Karpas-422 (cell line): ENCODE measurements around the gene INPP5A. TPM values are rescaled to one million over a fixed set of nuclear protein-coding genes. Genes with fewer than 3 reads are reported as not detected.

Source experiments
- DNase-seq: peaks from one replicate; pipeline ENCODE4 v3.0.0-alpha.2; 2015
- H2AFZ ChIP-seq: fragments of 200-600 bp; sonication (generic); 2 replicates; pipeline ENCODE4 v1.6.1; 2014; ENCODE audit warnings: antibody characterized with exemption, low read length, mixed read lengths
- H3K27ac ChIP-seq: fragments of 200-600 bp; sonication (generic); 2 replicates; pipeline ENCODE4 v1.5.1; 2014; ENCODE audit warnings: mild to moderate bottlenecking, low read length, moderate library complexity
- H3K27me3 ChIP-seq: fragments of 200-600 bp; sonication (generic); 2 replicates; pipeline ENCODE4 v1.6.1; 2014; ENCODE audit warnings: low read length, mixed read lengths
- H3K36me3 ChIP-seq: fragments of 200-600 bp; sonication (generic); 2 replicates; pipeline ENCODE4 v1.6.1; 2014; ENCODE audit warnings: low read length, mixed read lengths; ENCODE audit not compliant: insufficient read depth
- H3K4me1 ChIP-seq: fragments of 200-600 bp; sonication (generic); 2 replicates; pipeline ENCODE4 v1.6.1; 2014; ENCODE audit warnings: mild to moderate bottlenecking, low read length, mixed read lengths
- H3K4me2 ChIP-seq: fragments of 200-600 bp; sonication (generic); 2 replicates; pipeline ENCODE4 v1.6.1; 2014; ENCODE audit warnings: low read length, low read depth, mild to moderate bottlenecking; ENCODE audit not compliant: poor library complexity, severe bottlenecking
- H3K4me3 ChIP-seq: fragments of 200-600 bp; sonication (generic); 2 replicates; pipeline ENCODE4 v1.5.1; 2014; ENCODE audit warnings: mild to moderate bottlenecking, antibody characterized with exemption, low read length, mixed read lengths
- H3K79me2 ChIP-seq: fragments of 200-600 bp; sonication (generic); 2 replicates; pipeline ENCODE4 v1.6.1; 2014; ENCODE audit warnings: mild to moderate bottlenecking, low read length, mixed read lengths
- H3K9ac ChIP-seq: fragments of 200-600 bp; sonication (generic); 2 replicates; pipeline ENCODE4 v1.6.0; 2014; ENCODE audit warnings: low read length
- H3K9me2 ChIP-seq: fragments of 200-600 bp; sonication (generic), shearing (Covaris generic); replicated peaks from 2 replicates; pipeline ENCODE4 v1.6.0; 2014; ENCODE audit warnings: mild to moderate bottlenecking, low read length, moderate library complexity; ENCODE audit not compliant: insufficient read depth
- H3K9me3 ChIP-seq: fragments of 300-700, 200-600 bp; sonication (generic); 2 replicates; pipeline ENCODE4 v1.6.1; 2014; ENCODE audit warnings: low read length, mixed read lengths
- H4K20me1 ChIP-seq: fragments of 200-600 bp; sonication (generic); 2 replicates; pipeline ENCODE4 v1.6.1; 2014; ENCODE audit warnings: mild to moderate bottlenecking, antibody characterized with exemption, low read length, low read depth; ENCODE audit not compliant: insufficient read depth
- total RNA-seq: library from RNA; depleted of rRNA; stranded (reverse); fragments of >200 nt; shearing (Covaris generic); gene quantifications from 2 replicates; pipeline ENCODE4 v1.2.3, GENCODE V29; 2014; ENCODE audit warnings: low replicate concordance; rRNA removed

INPP5A gene
- total RNA-seq, 1 experiment from 2014 or later: 9.1 TPM

DNA sequence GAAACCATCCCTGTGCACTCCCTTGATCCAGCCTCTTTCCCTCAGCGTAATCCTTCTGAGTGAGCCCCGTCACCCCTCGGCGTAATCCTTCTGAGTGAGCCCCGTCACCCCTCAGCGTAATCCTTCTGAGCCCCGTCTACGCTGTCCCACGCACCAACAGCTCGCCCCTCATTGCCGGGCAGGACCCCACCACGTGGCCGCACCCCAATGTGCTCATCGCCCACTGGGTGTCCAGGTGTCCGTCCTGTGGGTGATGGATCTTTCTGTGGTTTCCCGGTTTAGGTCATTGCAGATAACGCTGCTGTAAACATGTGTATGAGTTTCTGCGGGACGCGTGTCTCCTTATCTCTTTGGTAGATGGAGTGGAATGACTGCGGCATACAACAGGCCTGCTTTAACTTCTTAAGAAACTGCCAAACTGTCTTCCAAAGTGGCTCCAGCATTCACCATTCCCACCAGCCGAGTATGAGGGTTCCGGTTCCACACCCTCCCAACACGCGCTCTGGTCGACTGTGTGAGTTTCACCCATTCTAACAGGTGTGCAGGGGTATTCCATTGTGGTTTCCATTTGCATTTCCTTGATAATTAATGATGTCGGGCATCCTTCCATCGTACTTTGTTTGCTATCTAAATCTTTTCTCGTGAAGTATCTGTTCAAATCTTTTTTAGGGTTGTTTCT lies 290.4 kb downstream of the INPP5A start:
- Histone ChIP-seq H4K20me1 (no peaks in the 10 kb centered on the region), H3K27ac (no peak overlapping the region), H3K4me3 (no peak overlapping the region), H3K36me3 (no peaks in the 10 kb centered on the region), H3K4me2 (no peak overlapping the region), H3K9me3 (peaks cover 8% of the 10 kb centered on the region), H3K27me3 (no peaks in the 10 kb centered on the region), H3K79me2 (no peaks in the 10 kb centered on the region), H3K9ac (no peak overlapping the region), H2AFZ (no peak overlapping the region), H3K9me2 (no peaks in the 10 kb centered on the region), H3K4me1 (no peaks in the 10 kb centered on the region)
- no peak for DNase-seq

DNA sequence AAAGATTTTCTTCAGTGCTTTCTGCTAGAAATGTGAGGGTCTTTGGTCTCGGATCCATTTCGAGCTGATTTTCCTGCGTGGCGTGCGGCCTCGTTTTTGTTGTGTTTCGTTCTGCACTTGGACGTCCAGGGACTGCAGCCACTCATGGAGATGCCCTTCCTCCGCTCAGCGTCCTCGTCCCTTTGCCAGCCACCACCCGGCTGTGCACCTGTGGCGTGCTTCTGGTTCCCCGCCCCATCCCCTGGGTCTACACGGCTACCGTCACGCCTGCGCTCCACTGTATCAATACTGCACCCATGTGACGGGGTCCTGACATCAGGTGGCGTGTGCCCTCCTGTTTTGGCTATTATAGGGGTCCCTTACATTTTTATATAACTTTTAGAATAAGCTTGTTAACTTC lies 291.1 kb downstream of the INPP5A start:
- no peaks in the 10 kb centered on the region for H3K36me3 ChIP-seq
- no peak overlapping the region for H3K27ac ChIP-seq
- no peak overlapping the region for H2AFZ ChIP-seq
- H3K4me3 ChIP-seq: no peak overlapping the region
- no peaks in the 10 kb centered on the region for H4K20me1 ChIP-seq
- H3K9ac ChIP-seq: no peak overlapping the region
- H3K9me3 ChIP-seq: peaks cover 8% of the 10 kb centered on the region
- no peak overlapping the region for H3K4me2 ChIP-seq
- H3K27me3 ChIP-seq: no peaks in the 10 kb centered on the region
- no peaks in the 10 kb centered on the region for H3K4me1 ChIP-seq
- H3K79me2 ChIP-seq: no peaks in the 10 kb centered on the region
- H3K9me2 ChIP-seq: no peaks in the 10 kb centered on the region
- no peak for DNase-seq

DNA sequence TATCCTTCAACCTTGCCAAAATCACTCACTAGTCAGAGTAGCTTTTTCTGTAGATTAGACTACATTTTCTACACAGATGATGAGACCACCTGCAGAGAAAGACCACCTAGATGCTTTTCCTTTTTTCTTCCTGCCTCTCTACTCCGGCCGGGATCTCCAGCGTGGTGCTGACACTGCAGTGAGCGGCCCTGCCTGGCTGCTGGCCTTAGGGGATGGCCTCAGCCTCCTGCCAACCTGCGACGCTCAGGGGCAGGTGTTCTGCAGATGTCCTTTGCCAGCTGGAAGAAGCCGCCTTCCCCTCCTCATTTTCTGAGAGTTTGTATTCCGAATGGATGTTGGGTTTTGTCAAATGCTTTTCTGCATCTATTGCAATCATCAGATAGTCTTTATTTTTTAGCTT lies 291.8 kb downstream of the INPP5A start:
- Histone ChIP-seq H4K20me1 (no peaks in the 10 kb centered on the region), H3K9me3 (peaks cover 8% of the 10 kb centered on the region), H3K4me2 (no peak overlapping the region), H3K79me2 (no peaks in the 10 kb centered on the region), H3K27me3 (no peaks in the 10 kb centered on the region), H3K36me3 (no peaks in the 10 kb centered on the region), H3K9ac (no peak overlapping the region), H2AFZ (no peak overlapping the region), H3K9me2 (no peaks in the 10 kb centered on the region), H3K4me3 (no peak overlapping the region), H3K27ac (no peak overlapping the region), H3K4me1 (no peaks in the 10 kb centered on the region)
- no peak for DNase-seq

DNA sequence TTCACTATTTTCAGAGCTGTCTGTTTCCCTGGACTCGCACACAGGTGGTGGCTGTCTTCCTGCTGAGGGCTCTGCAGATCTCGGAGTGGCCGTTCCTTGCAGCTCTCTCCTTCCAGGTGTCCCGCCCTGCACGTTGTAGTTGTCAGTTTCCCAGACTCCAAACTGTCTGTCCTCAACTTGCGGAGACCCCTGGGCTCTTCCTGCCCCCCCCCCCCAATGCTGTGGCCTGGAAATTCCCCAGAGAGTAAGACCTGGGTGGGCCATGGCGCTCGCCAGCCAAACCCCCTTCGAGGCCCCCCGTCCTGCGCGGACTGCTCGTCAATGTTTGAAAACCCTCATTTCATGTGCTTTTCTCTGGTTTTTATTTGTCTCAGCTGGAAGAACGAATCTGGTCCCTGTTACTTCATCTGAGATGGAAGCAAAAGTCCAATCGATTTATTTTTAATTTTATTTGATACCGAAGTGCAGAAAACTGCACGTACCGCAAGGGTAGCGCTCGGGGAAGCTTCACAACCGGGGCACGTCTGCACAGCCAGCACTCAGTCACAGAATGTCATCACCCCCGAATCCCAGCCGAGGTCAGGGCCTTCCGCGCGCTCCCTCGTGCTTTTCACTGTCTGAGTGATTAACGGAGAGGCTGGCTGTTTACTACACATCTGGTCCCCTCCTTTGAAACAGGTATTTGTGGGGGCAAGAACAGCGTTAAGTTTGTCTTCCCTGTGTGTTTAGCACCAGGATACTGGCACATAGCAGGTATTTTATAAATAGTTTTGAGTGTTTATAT lies 294.8 kb downstream of the INPP5A start:
- Histone ChIP-seq H3K4me2 (no peak overlapping the region), H2AFZ (no peak overlapping the region), H3K4me3 (no peak overlapping the region), H3K27me3 (no peaks in the 10 kb centered on the region), H3K36me3 (no peaks in the 10 kb centered on the region), H3K9me3 (no peaks in the 10 kb centered on the region), H3K9ac (no peak overlapping the region), H3K4me1 (no peaks in the 10 kb centered on the region; the same call in 1 of the 2 replicates), H3K27ac (no peak overlapping the region), H3K79me2 (no peaks in the 10 kb centered on the region), H3K9me2 (no peaks in the 10 kb centered on the region), H4K20me1 (no peaks in the 10 kb centered on the region)
- no peak for DNase-seq

Other genes starting within 250 kb of the INPP5A start
- 8.4 and 20.7 TPM in 2 replicates for gene STK32C, start 229.8 kb upstream of the INPP5A start, total RNA-seq
- 2.2 and 12.4 TPM in 2 replicates for gene LRRC27, start 205.6 kb upstream of the INPP5A start, total RNA-seq
- gene PWWP2B, start 140.6 kb upstream of the INPP5A start, total RNA-seq: 1.4 and 3.7 TPM in 2 replicates
- not detected in 2 replicates for gene NKX6-2, start 248.4 kb downstream of the INPP5A start, total RNA-seq